Neuronal stem cell (in vitro differentiated cells): ENCODE measurements around the gene RANBP3.
A peak's percentile ranks its signal among the peaks of the same experiment; 100 is the strongest.

Experiments
- DNase-seq: peaks from one replicate; pipeline ENCODE4 v3.0.0-alpha.2; 2013; ENCODE audit warnings: low spot score
- H2AFZ ChIP-seq: one replicate; pipeline ENCODE4 v1.6.1; 2013; ENCODE audit warnings: mild to moderate bottlenecking, low read length, inconsistent platforms
- H2AK5ac ChIP-seq: 2 replicates; pipeline ENCODE4 v1.6.1; 2013; ENCODE audit warnings: low read depth, mild to moderate bottlenecking, inconsistent platforms, low read length, moderate library complexity, mixed read lengths
- H2BK120ac ChIP-seq: 2 replicates; pipeline ENCODE4 v1.6.1; 2013; ENCODE audit warnings: low read depth, mild to moderate bottlenecking, inconsistent platforms, low read length, moderate library complexity, mixed read lengths
- H2BK12ac ChIP-seq: one replicate; pipeline ENCODE4 v1.6.1; 2013; ENCODE audit warnings: low read length, inconsistent platforms
- H2BK15ac ChIP-seq: 2 replicates; pipeline ENCODE4 v1.6.1; 2013; ENCODE audit warnings: mild to moderate bottlenecking, low read length, inconsistent platforms, mixed read lengths
- H2BK5ac ChIP-seq: one replicate; pipeline ENCODE4 v1.6.1; 2013; ENCODE audit warnings: inconsistent platforms, mild to moderate bottlenecking, low read length, moderate library complexity
- H3K14ac ChIP-seq: one replicate; pipeline ENCODE4 v1.6.1; 2013; ENCODE audit warnings: low read length, inconsistent platforms
- H3K18ac ChIP-seq: 2 replicates; pipeline ENCODE4 v1.6.1; 2013; ENCODE audit warnings: low read length, inconsistent platforms
- H3K23ac ChIP-seq: 2 replicates; pipeline ENCODE4 v1.6.1; 2013; ENCODE audit warnings: low read depth, mild to moderate bottlenecking, mixed read lengths, low read length, inconsistent platforms; ENCODE audit not compliant: poor library complexity
- H3K27ac ChIP-seq: replicated peaks from 3 replicates; pipeline ENCODE4 v1.5.1; 2013; ENCODE audit warnings: low read length, inconsistent platforms
- H3K27me3 ChIP-seq, 3 experiments: 2 replicates each; pipeline ENCODE4 v1.6.1; 2013; ENCODE audit warnings: low read length in 3 of 3, mild to moderate bottlenecking in 2 of 3, inconsistent platforms in 1 of 3, low read depth in 1 of 3, mixed read lengths in 1 of 3, moderate library complexity in 1 of 3; ENCODE audit not compliant: control insufficient read depth in 3 of 3, insufficient read depth in 3 of 3
- H3K36me3 ChIP-seq, 2 donors: replicated peaks in 1 of 2; 2 replicates each; pipeline ENCODE4 v1.6.1; 2013; ENCODE audit warnings: low read length in 2 of 2; ENCODE audit not compliant: control insufficient read depth in 2 of 2, insufficient read depth in 2 of 2
- H3K4ac ChIP-seq: 2 replicates; pipeline ENCODE4 v1.6.1; 2013; ENCODE audit warnings: inconsistent platforms, mild to moderate bottlenecking, low read length, moderate library complexity
- H3K4me1 ChIP-seq, 2 donors: 1 replicate in 1 of 2; 2 replicates in 1 of 2; pipeline ENCODE4 v1.6.1; 2013; ENCODE audit warnings: low read length in 2 of 2, low read depth in 1 of 2; ENCODE audit not compliant: control insufficient read depth in 2 of 2, insufficient read depth in 1 of 2
- H3K4me2 ChIP-seq: one replicate; pipeline ENCODE4 v1.6.1; 2013; ENCODE audit warnings: mild to moderate bottlenecking, low read length, inconsistent platforms; ENCODE audit not compliant: insufficient read depth, poor library complexity, severe bottlenecking
- H3K4me3 ChIP-seq, 2 donors: 2 replicates each; pipeline ENCODE4 v1.5.1; 2013; ENCODE audit warnings: low read length in 2 of 2, mild to moderate bottlenecking in 2 of 2, inconsistent platforms in 1 of 2, moderate library complexity in 1 of 2
- H3K79me1 ChIP-seq: one replicate; pipeline ENCODE4 v1.6.1; 2013; ENCODE audit warnings: low read depth, mild to moderate bottlenecking, inconsistent platforms, low read length, moderate library complexity
- H3K9ac ChIP-seq: one replicate; pipeline ENCODE4 v1.6.1; 2013; ENCODE audit warnings: mild to moderate bottlenecking, low read depth, low read length, inconsistent platforms; ENCODE audit not compliant: poor library complexity
- H3K9me3 ChIP-seq, 2 donors: replicated peaks in 1 of 2; 2 replicates each; pipeline versions ENCODE3 to v1.6.1; 2013; ENCODE audit warnings: low read length in 2 of 2, mild to moderate bottlenecking in 2 of 2, inconsistent platforms in 1 of 2, low read depth in 1 of 2, mixed read lengths in 1 of 2, moderate library complexity in 1 of 2; ENCODE audit not compliant: control insufficient read depth in 2 of 2, insufficient read depth in 1 of 2
- H4K8ac ChIP-seq: one replicate; pipeline ENCODE4 v1.6.1; 2013; ENCODE audit warnings: low read depth, mild to moderate bottlenecking, inconsistent platforms, low read length, moderate library complexity
- H4K91ac ChIP-seq: one replicate; pipeline ENCODE4 v1.6.1; 2013; ENCODE audit warnings: low read length, low read depth, mild to moderate bottlenecking, inconsistent platforms; ENCODE audit not compliant: poor library complexity
- WGBS, 2 donors: extraction: QIAGEN DNeasy Blood & Tissue Kit; methylation state at CpG; one replicate each; pipeline ENCODE4 v1.1.7; 2013; ENCODE audit warnings: missing lambda C conversion rate in 2 of 2, mixed read lengths in 1 of 2; ENCODE audit not compliant: insufficient read length in 2 of 2, insufficient replicate concordance in 1 of 2; ENCODE audit errors: extremely low coverage in 2 of 2; 5-methylcytosine and 5-hydroxymethylcytosine counted together

Gene RANBP3

DNA sequence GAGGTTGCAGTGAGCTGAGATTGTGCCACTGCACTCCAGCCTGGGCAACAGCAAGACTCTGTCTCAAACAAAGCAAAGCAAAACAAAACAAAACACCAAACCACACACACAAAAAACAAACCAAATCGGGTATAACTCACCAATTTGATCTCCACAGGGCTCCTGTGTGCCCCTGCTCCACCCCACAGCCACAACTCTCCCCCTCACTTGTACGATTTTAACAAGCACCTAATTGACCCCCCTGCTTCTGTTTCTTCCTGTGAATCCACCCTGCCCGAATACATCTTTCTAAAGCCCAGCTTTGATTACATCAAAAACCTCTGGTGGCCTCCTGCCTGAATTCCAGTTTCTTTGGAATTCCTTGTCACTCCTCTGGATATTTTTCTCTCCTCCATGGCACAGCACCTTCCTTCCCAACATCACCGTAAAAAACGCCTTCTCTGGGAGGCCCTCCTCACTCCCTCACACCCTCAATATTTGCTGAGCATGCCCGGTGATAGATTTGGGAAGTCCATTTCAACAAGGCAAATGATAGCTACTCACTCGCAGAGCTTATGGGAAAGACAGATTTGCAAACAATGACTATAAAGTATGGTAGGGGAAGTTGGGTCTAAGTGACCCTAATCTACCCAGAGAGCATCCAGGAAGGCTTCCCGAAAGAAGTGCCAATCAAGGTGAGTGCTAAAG lies 11.6 kb upstream of the RANBP3 start:
- Histone ChIP-seq H4K8ac (no peak overlapping the region), H3K9ac (peak overlapping the region; percentile 14), H3K14ac (no peak overlapping the region), H2BK15ac (no peak overlapping the region), H3K23ac (no peak overlapping the region), H3K4me3 (no peak overlapping the region), H2BK120ac (no peak overlapping the region), H3K79me1 (no peaks in the 10 kb centered on the region), H3K4me1 (peaks cover 0 to 12% of the 10 kb centered on the region in 2 donors), H3K36me3 (peaks cover 0 to 19% of the 10 kb centered on the region in 2 donors), H3K4me2 (no peak overlapping the region), H2AFZ (no peak overlapping the region), H3K4ac (no peak overlapping the region), H4K91ac (no peak overlapping the region), H2AK5ac (peak overlapping the region; percentile 74), H2BK5ac (no peak overlapping the region), H3K18ac (peak overlapping the region; percentile 60), H2BK12ac (no peak overlapping the region), H3K27me3 (no peaks in the 10 kb centered on the region), H3K27ac (no peak overlapping the region), H3K9me3 (no peaks in the 10 kb centered on the region)
- no CpG with 5 or more reads among the region's 8 CpGs for WGBS, 2 donors
- DNase-seq, result no peak

GRCh38 chr19:5988517-5989387 lies 10.8 kb upstream of the RANBP3 start:
- H2AFZ ChIP-seq, result no peak overlapping the region
- H2BK15ac ChIP-seq, result no peak overlapping the region
- H3K4me3 ChIP-seq, result no peak overlapping the region
- H3K9me3 ChIP-seq, result no peaks in the 10 kb centered on the region
- H3K79me1 ChIP-seq, result no peaks in the 10 kb centered on the region
- H3K4me1 ChIP-seq, result peaks cover 0 to 12% of the 10 kb centered on the region in 2 donors
- no peak overlapping the region for H2BK5ac ChIP-seq
- WGBS, 2 donors, result no CpG with 5 or more reads among the region's 8 CpGs
- no peak overlapping the region for H3K14ac ChIP-seq
- H2AK5ac ChIP-seq, result no peak overlapping the region
- H2BK12ac ChIP-seq, result no peak overlapping the region
- no peak overlapping the region for H2BK120ac ChIP-seq
- no peak for DNase-seq
- H4K91ac ChIP-seq, result no peak overlapping the region
- H3K18ac ChIP-seq, result no peak overlapping the region
- H3K23ac ChIP-seq, result peak overlapping the region; percentile 53
- H3K27me3 ChIP-seq, result no peaks in the 10 kb centered on the region
- no peak overlapping the region for H3K4me2 ChIP-seq
- H3K27ac ChIP-seq, result no peak overlapping the region
- no peak overlapping the region for H4K8ac ChIP-seq
- no peak overlapping the region for H3K4ac ChIP-seq
- H3K36me3 ChIP-seq, result peaks cover 0 to 19% of the 10 kb centered on the region in 2 donors
- H3K9ac ChIP-seq, result peak overlapping the region; percentile 14

DNA sequence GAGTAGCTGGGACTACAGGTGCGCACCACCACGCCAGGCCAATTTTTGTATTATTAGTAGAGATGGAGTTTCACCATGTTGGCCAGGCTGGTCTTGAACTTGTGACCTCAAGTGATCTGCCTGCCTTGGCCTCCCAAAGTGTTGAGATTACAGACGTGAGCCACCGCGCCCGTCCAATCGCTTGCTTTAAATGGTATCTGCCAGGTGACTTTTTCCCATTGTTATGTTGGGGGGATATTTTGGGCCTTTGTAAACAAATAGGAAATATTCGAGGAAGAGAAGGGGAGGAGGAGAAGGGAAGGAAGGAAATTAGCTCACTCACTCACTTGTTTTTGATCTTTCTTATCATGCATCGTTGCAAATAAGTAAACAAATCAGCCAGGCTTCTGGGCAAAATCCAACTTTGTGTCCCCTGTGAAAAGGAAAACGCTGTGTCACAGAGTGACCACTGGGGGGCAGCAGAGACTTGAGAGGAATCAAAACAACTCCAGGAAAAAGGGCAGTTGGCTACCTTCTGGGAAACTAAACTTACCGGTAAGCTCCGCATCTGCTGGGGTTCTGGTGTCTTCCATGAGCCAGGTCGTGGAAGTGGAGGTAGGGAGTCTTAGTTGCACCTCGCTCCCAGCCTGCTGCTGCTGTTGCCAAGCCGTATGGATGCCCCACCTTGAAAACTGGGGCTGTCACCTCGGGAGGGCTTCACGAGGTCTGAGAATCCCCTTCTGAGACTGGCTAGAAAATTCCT lies 9.3 kb upstream of the RANBP3 start:
- H2BK5ac ChIP-seq, result no peak overlapping the region
- H3K4me1 ChIP-seq, result peaks cover 0 to 6% of the 10 kb centered on the region in 2 donors
- H2BK120ac ChIP-seq, result no peak overlapping the region
- H2AK5ac ChIP-seq, result no peak overlapping the region
- no peak overlapping the region for H3K4ac ChIP-seq
- no peak overlapping the region for H3K4me2 ChIP-seq
- no peak overlapping the region for H2BK12ac ChIP-seq
- peaks cover 0 to 10% of the 10 kb centered on the region in 2 donors for H3K36me3 ChIP-seq
- H3K4me3 ChIP-seq, result no peak overlapping the region
- no peak overlapping the region for H3K14ac ChIP-seq
- peak; percentile 71 for DNase-seq
- H2AFZ ChIP-seq, result peak overlapping the region; percentile 50
- no peak overlapping the region for H4K8ac ChIP-seq
- H3K9me3 ChIP-seq, result no peaks in the 10 kb centered on the region
- peaks cover 2% of the 10 kb centered on the region for H3K79me1 ChIP-seq
- no peak overlapping the region for H3K18ac ChIP-seq
- no CpG with 5 or more reads among the region's 17 CpGs for WGBS, 2 donors
- H3K27ac ChIP-seq, result no peak overlapping the region
- H3K27me3 ChIP-seq, result no peaks in the 10 kb centered on the region
- peak overlapping the region; percentile 48 for H3K23ac ChIP-seq
- no peak overlapping the region for H3K9ac ChIP-seq
- H4K91ac ChIP-seq, result no peak overlapping the region
- H2BK15ac ChIP-seq, result peak overlapping the region; percentile 8
